ENCODE data around the gene TNS2. TPM values are rescaled to one million over a fixed set of nuclear protein-coding genes. Genes with fewer than 3 reads are reported as not detected.

TNS2 gene
- total RNA-seq, 1 donor from 2014 or later, result 21.8 TPM

DNA sequence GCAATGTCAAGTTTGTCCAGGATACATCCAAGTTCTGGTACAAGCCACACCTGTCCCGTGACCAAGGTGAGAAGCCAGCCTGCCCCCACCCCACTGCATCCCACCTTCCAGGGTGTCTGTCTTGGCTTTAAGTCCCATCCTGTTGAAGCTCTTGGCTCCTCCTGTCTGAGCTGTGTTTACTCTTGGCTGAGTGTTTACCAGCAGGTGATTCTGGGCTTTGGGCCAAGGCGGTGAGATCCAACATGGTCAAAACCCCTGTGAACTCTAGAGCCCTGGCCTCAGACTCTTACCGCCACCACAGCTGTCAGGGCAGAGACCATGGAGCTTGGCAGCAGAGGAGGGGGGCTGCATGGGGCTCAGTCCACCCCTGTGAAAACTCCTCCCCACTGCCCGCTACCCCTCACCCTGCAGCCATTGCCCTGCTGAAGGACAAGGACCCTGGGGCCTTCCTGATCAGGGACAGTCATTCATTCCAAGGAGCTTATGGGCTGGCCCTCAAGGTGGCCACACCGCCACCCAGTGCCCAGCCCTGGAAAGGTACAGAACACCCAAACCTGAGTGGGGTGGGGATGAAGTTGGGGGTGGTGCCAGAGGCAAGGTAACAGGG is 11.6 kb downstream of the TNS2 start:
- H3K4me1 Mint-ChIP-seq (ENCODE audit: unreplicated experiment), result peaks cover 15% of the 10 kb centered on the region
- H3K36me3 Mint-ChIP-seq, result peaks cover 3% of the 10 kb centered on the region
- no peaks in the 10 kb centered on the region for H3K9me3 Mint-ChIP-seq
- DNase-seq (ENCODE audit: extremely low spot score, unreplicated experiment), result peak; percentile 62
- TF ChIP-seq, protein P1, sequence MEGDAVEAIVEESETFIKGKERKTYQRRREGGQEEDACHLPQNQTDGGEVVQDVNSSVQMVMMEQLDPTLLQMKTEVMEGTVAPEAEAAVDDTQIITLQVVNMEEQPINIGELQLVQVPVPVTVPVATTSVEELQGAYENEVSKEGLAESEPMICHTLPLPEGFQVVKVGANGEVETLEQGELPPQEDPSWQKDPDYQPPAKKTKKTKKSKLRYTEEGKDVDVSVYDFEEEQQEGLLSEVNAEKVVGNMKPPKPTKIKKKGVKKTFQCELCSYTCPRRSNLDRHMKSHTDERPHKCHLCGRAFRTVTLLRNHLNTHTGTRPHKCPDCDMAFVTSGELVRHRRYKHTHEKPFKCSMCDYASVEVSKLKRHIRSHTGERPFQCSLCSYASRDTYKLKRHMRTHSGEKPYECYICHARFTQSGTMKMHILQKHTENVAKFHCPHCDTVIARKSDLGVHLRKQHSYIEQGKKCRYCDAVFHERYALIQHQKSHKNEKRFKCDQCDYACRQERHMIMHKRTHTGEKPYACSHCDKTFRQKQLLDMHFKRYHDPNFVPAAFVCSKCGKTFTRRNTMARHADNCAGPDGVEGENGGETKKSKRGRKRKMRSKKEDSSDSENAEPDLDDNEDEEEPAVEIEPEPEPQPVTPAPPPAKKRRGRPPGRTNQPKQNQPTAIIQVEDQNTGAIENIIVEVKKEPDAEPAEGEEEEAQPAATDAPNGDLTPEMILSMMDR (conservative IDR thresholded peaks at IDR 0.05), result no peak
- no peak overlapping the region for H3K4me3 Mint-ChIP-seq
- H3K27ac Mint-ChIP-seq, result peak overlapping the region; percentile 51
- H3K27me3 Mint-ChIP-seq, result no peaks in the 10 kb centered on the region

DNA sequence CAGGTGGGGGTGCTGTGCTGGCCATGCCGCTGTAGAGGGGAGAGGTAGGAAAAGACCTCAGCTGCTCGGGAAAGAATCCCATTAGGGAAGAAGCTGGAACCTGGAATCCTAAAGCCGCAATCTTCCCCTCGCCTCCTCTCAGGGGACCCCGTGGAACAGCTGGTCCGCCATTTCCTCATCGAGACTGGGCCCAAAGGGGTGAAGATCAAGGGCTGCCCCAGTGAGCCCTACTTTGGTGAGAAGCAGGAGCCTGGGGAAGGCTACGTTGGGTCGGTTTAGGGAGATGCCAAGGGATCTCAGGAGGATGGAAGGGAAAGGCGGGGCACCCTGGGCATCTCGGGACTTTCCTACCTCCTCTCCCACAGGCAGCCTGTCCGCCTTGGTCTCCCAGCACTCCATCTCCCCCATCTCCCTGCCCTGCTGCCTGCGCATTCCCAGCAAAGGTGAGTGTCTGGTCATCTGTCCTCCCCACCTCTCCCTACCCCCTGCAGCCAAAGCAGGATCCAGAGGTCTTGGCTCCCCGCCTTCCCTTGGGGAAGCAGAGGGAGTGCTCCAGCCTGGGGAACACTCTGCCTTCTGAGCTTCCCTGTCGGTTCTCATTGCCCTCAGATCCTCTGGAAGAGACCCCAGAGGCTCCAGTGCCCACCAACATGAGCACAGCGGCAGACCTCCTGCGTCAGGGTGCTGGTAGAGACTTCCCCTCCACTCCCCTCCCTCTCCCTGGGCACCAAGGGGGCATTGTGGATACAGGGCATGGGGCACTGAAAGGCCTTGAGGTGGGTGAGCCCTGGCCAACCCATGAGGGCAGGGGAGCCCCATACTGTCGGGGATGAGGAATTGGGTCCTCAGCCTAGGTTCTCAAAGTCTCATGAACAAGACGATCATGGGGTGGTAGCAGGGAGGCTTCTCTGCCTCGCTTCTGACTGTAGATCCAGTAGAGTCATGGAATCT is 12.4 kb downstream of the TNS2 start:
- no peak overlapping the region for H3K4me3 Mint-ChIP-seq
- H3K36me3 Mint-ChIP-seq, result peaks cover 3% of the 10 kb centered on the region
- peak overlapping the region; percentile 51 for H3K27ac Mint-ChIP-seq
- peaks cover 16% of the 10 kb centered on the region for H3K4me1 Mint-ChIP-seq (ENCODE audit: unreplicated experiment)
- no peak for DNase-seq (ENCODE audit: extremely low spot score, unreplicated experiment)
- H3K27me3 Mint-ChIP-seq, result no peaks in the 10 kb centered on the region
- no peaks in the 10 kb centered on the region for H3K9me3 Mint-ChIP-seq
- TF ChIP-seq, protein P1 (conservative IDR thresholded peaks at IDR 0.05), result no peak

DNA sequence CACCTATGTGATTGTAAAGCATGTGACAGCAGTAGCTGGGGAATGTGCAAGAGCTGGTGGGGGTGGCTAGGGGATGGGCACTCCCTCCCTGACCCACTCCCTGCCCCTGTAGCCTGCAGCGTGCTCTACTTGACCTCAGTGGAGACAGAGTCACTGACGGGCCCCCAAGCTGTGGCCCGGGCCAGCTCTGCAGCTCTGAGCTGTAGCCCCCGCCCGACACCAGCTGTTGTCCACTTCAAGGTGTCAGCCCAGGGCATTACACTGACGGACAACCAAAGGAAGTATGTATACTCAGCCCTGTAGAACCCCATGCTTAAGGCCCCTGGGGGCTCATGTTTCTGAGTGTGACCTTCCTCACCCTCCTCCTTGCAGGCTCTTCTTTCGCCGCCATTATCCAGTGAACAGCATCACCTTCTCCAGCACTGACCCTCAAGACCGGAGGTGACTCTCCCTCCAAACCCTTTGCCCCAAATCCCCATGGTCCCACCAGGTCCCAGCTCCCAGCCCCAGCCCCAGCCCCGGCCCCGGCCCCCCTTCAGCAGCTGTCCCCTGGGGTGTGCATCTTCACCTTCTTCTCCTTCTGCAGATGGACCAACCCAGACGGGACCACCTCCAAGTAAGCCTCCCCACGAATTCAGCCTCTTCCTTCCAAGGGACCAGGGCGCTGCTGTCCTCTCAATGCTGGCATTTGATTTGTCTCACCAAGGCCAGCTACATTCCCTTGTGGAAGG is 13.3 kb downstream of the TNS2 start:
- peaks cover 3% of the 10 kb centered on the region for H3K36me3 Mint-ChIP-seq
- no peaks in the 10 kb centered on the region for H3K27me3 Mint-ChIP-seq
- H3K9me3 Mint-ChIP-seq, result no peaks in the 10 kb centered on the region
- H3K4me1 Mint-ChIP-seq (ENCODE audit: unreplicated experiment), result peaks cover 18% of the 10 kb centered on the region
- H3K4me3 Mint-ChIP-seq, result no peak overlapping the region
- no peak overlapping the region for H3K27ac Mint-ChIP-seq
- TF ChIP-seq, protein P1 (conservative IDR thresholded peaks at IDR 0.05), result no peak
- no peak for DNase-seq (ENCODE audit: extremely low spot score, unreplicated experiment)

DNA sequence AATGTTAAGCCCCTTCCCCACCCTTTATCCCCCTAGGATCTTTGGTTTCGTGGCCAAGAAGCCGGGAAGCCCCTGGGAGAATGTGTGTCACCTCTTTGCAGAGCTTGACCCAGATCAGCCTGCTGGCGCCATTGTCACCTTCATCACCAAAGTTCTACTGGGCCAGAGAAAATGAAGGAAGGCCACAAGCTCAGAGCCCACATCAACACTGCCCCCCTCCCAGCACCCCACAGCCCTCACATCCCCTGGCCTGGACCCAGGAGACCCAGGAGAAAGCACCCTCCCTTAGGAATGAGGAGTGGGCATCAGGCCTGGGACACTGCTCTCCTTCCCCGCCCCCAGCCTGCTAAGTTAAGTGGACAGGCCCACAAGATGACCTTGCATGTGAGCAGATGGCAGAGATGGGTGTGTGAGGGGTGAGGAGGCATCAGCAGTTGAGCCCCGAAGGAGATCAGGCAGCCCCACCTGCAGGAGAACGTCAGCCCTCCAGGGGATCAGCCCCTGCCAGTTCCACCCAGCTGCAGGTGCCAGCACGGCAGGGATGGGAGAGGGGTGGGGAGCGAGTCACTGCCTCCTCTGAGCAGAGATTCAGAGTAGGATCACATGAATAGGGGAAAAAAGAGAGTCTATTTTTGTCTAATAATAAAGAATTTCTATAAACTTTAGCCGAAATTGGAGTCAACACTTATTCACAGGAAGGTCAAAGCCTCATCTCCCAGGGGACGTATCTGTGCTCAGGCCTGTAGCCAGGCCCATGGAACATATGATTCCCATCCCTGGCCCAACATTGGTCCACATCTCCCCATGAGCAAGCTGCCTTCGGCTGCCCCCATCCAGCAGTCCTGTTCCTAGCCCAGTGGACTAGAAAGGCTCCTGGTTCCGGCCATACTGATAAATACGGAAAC is 14.1 kb downstream of the TNS2 start:
- H3K27me3 Mint-ChIP-seq, result no peaks in the 10 kb centered on the region
- peak overlapping the region; percentile 56 for H3K27ac Mint-ChIP-seq
- peaks cover 3% of the 10 kb centered on the region for H3K36me3 Mint-ChIP-seq
- H3K4me1 Mint-ChIP-seq (ENCODE audit: unreplicated experiment), result peaks cover 23% of the 10 kb centered on the region
- TF ChIP-seq, protein P1 (conservative IDR thresholded peaks at IDR 0.05), result no peak
- H3K9me3 Mint-ChIP-seq, result no peaks in the 10 kb centered on the region
- DNase-seq (ENCODE audit: extremely low spot score, unreplicated experiment), result no peak
- H3K4me3 Mint-ChIP-seq, result no peak overlapping the region
